Measurements from ENCODE around the gene ALG14. TPM values are rescaled to one million over a fixed set of nuclear protein-coding genes. Genes with fewer than 3 reads are reported as not detected.
A peak's percentile ranks its signal among the peaks of the same experiment; 100 is the strongest.

ALG14 gene
- total RNA-seq, 2 experiments from 2014 or later = 2.5 to 2.9 TPM

DNA sequence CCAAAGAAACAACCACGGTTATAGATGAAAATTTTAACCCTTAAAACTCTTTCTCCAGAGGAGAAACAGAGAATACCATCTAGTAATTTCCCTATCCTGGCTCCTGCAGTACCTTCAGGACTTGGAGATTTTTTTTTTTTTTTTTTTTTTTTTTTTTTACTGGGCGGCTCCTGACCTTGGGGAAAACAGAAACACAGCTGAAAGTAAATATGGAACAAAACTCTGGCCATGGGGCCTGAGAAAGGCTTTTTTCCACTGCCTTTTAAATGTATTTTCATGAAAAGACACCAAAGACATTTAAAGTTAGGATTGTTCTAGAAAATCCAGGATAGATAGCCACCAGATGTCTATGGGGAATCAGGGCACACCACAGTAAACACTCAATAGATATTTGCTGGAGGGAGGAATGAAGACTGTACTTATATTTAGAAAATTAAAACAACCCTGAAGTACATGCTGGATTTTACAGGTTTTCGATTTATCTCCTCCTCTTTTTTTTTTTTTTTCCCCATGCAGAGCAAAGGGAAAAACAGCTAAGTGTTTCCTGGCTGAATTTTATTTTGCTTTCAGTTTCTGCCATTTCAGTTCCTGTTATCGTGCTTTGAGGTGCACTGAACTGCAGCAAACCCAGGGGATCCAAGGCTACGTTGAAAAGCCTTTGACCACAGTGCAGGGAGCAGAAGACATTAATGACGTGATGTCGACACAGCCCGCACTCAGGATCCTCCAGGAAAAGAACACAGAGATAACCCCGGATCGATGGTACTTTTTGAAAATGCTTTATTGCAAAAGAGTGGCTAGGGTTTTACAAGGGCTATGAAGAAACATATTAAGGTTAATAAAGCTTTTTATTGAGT lies 110.1 kb downstream of the ALG14 start:
- CTCF ChIA-PET = no interaction called here
- no peaks in the 10 kb centered on the region for H3K36me3 Mint-ChIP-seq (ENCODE audit: low read depth)
- POLR2A ChIA-PET = interaction anchor here (0.5 to 0.7 kb wide), 2 partner anchors 236 to 1527 kb away, joined by 3 read pairs; no protein-coding TSS in a partner anchor
- intact Hi-C loops (cut with micrococcal nuclease) = no loop called here
- peak overlapping the region; percentile 96 for H3K27ac Mint-ChIP-seq
- ATAC-seq (peak; percentile 84), DNase-seq (peak; percentile 39)
- H3K27me3 Mint-ChIP-seq = no peaks in the 10 kb centered on the region
- no peaks in the 10 kb centered on the region for H3K9me3 Mint-ChIP-seq
- peak overlapping the region; percentile 79 for H3K4me3 Mint-ChIP-seq
- H3K4me1 Mint-ChIP-seq (ENCODE audit: low read depth) = peaks cover 10% of the 10 kb centered on the region
- TF ChIP-seq, protein P1, sequence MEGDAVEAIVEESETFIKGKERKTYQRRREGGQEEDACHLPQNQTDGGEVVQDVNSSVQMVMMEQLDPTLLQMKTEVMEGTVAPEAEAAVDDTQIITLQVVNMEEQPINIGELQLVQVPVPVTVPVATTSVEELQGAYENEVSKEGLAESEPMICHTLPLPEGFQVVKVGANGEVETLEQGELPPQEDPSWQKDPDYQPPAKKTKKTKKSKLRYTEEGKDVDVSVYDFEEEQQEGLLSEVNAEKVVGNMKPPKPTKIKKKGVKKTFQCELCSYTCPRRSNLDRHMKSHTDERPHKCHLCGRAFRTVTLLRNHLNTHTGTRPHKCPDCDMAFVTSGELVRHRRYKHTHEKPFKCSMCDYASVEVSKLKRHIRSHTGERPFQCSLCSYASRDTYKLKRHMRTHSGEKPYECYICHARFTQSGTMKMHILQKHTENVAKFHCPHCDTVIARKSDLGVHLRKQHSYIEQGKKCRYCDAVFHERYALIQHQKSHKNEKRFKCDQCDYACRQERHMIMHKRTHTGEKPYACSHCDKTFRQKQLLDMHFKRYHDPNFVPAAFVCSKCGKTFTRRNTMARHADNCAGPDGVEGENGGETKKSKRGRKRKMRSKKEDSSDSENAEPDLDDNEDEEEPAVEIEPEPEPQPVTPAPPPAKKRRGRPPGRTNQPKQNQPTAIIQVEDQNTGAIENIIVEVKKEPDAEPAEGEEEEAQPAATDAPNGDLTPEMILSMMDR (IDR thresholded peaks at IDR 0.05) = no peak

- Mint-ChIP-seq H3K27ac (peak overlapping the region; percentile 96), H3K36me3 (ENCODE audit: low read depth) (no peaks in the 10 kb centered on the region)
Measured at GRCh38 chr1:94961988-94962387, 110.8 kb downstream of the ALG14 start.

GRCh38 chr1:94961582-94961981 lies 111.2 kb downstream of the ALG14 start:
- TF ChIP-seq, protein P1 (IDR thresholded peaks at IDR 0.05) = no peak
- Mint-ChIP-seq H3K27me3 (no peaks in the 10 kb centered on the region), H3K9me3 (no peaks in the 10 kb centered on the region), H3K4me3 (no peak overlapping the region), H3K4me1 (ENCODE audit: low read depth) (peaks cover 10% of the 10 kb centered on the region), H3K27ac (no peak overlapping the region), H3K36me3 (ENCODE audit: low read depth) (no peaks in the 10 kb centered on the region)
- no peak for DNase-seq
- ChIA-PET CTCF (interaction anchor here (0.6 to 1.0 kb wide), 3 partner anchors 54 to 137 kb away, joined by 3 read pairs; no protein-coding TSS in a partner anchor), POLR2A (interaction anchor here (1.3 kb wide), 1 partner anchor 18 kb away, joined by 4 read pairs; no protein-coding TSS in a partner anchor)
- intact Hi-C loops (cut with micrococcal nuclease) = no loop called here
- no peak for ATAC-seq

More at GRCh38 chr1:94961988-94962387, 110.8 kb downstream of the ALG14 start:
- Mint-ChIP-seq H3K9me3 (no peaks in the 10 kb centered on the region), H3K4me1 (ENCODE audit: low read depth) (peaks cover 10% of the 10 kb centered on the region), H3K27me3 (no peaks in the 10 kb centered on the region), H3K4me3 (peak overlapping the region; percentile 79)
- TF ChIP-seq, protein P1 (IDR thresholded peaks at IDR 0.05) = no peak
- no peak for ATAC-seq
- no peak for DNase-seq
- intact Hi-C loops (cut with micrococcal nuclease) = no loop called here
- POLR2A ChIA-PET = interaction anchor here (0.5 to 1.3 kb wide), 2 partner anchors 18 to 236 kb away, joined by 3 to 4 read pairs; no protein-coding TSS in a partner anchor
- CTCF ChIA-PET = interaction anchor here (0.6 kb wide), 1 partner anchor 136 kb away, joined by 3 read pairs; no protein-coding TSS in a partner anchor

DNA sequence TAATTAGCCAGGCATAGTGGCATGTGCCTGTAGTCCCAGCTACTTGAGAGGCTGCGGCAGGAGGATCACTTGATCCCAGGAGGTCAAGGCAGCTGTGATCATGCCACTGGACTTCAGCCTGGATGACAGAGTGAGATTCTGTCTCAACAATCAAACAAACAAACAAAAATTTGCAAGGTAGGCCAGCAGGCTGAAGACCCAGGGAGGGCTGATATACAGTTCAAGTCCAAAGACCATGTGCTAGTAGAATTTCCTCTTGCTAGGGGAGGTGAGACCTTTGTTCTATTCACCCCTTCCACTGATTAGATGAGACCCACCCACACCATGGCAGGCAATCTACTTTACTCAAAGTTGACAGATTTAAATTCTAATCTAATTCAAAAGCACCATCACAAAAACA lies 114.7 kb downstream of the ALG14 start:
- no peak overlapping the region for H3K4me3 Mint-ChIP-seq
- DNase-seq (no peak), ATAC-seq (no peak)
- intact Hi-C loops (cut with micrococcal nuclease) = no loop called here
- peaks cover 9% of the 10 kb centered on the region for H3K4me1 Mint-ChIP-seq (ENCODE audit: low read depth)
- ChIA-PET POLR2A (no interaction called here), CTCF (no interaction called here)
- no peaks in the 10 kb centered on the region for H3K9me3 Mint-ChIP-seq
- no peaks in the 10 kb centered on the region for H3K36me3 Mint-ChIP-seq (ENCODE audit: low read depth)
- H3K27me3 Mint-ChIP-seq = no peaks in the 10 kb centered on the region
- H3K27ac Mint-ChIP-seq = no peak overlapping the region
- TF ChIP-seq, protein P1 (IDR thresholded peaks at IDR 0.05) = no peak
